Measurements from ENCODE around the gene RANBP3.

The RANBP3 gene

GRCh38 chr19:5943623-5944022, 34.3 kb downstream of the RANBP3 start:
- no peak for DNase-seq

- no peak for DNase-seq
These were observed 34.9 kb downstream of the RANBP3 start for GRCh38 chr19:5943045-5943444.

- DNase-seq = no peak
These were observed 36.3 kb downstream of the RANBP3 start for GRCh38 chr19:5941673-5942072.

GRCh38 chr19:5940260-5941208, 37.4 kb downstream of the RANBP3 start:
- DNase-seq = no peak

GRCh38 chr19:5937550-5937949, 40.4 kb downstream of the RANBP3 start:
- no peak for DNase-seq

- no peak for DNase-seq
These were observed 41.7 kb downstream of the RANBP3 start for GRCh38 chr19:5936292-5936592.

- DNase-seq = no peak
These were observed 42.3 kb downstream of the RANBP3 start for GRCh38 chr19:5935473-5936291.

GRCh38 chr19:5934774-5935472, 43.0 kb downstream of the RANBP3 start:
- no peak for DNase-seq

GRCh38 chr19:5934069-5934401, 43.9 kb downstream of the RANBP3 start:
- no peak for DNase-seq

- DNase-seq = no peak
These were observed 44.4 kb downstream of the RANBP3 start for GRCh38 chr19:5933391-5934068.

- DNase-seq = no peak
These were observed 45.2 kb downstream of the RANBP3 start for GRCh38 chr19:5932609-5933262.

GRCh38 chr19:5932146-5932545, 45.8 kb downstream of the RANBP3 start:
- DNase-seq = no peak

GRCh38 chr19:5931251-5931650, 46.7 kb downstream of the RANBP3 start:
- DNase-seq = no peak

- no peak for DNase-seq
These were observed 48.3 kb downstream of the RANBP3 start for GRCh38 chr19:5929625-5930024.

GRCh38 chr19:5929179-5929578, 48.8 kb downstream of the RANBP3 start:
- DNase-seq = no peak

GRCh38 chr19:5927441-5927821, 50.5 kb downstream of the RANBP3 start:
- no peak for DNase-seq

- DNase-seq = no peak
These were observed 51.1 kb downstream of the RANBP3 start for GRCh38 chr19:5926641-5927440.

- DNase-seq = no peak
These were observed 52.0 kb downstream of the RANBP3 start for GRCh38 chr19:5925830-5926427.

- no peak for DNase-seq
These were observed 54.6 kb downstream of the RANBP3 start for GRCh38 chr19:5923356-5923755.

GRCh38 chr19:5922161-5922545, 55.8 kb downstream of the RANBP3 start:
- DNase-seq = no peak

- no peak for DNase-seq
These were observed 56.3 kb downstream of the RANBP3 start for GRCh38 chr19:5921516-5922160.

Measured in activated T-cell treated with anti-CD3 and anti-CD28 coated beads for 4 hours (primary cell).